K562 treated with DMSO at 1 percent for 4 hours (cell line): Measurements from ENCODE around the gene C11orf87. TPM values are rescaled to one million over a fixed set of nuclear protein-coding genes. Genes with fewer than 3 reads are reported as not detected.

Experiments
- total RNA-seq: library from RNA; unstranded; fragments of 300-600 nt; gene quantifications from 2 replicates; pipeline ENCODE4 v1.2.3, GENCODE V29; 2022; ENCODE audit not compliant: insufficient read depth

Gene C11orf87
- total RNA-seq = not detected in 2 replicates

GRCh38 chr11:109421981-109422869, at the start of gene C11orf87:
TSS of gene C11orf87 (plus strand) at chr11:109422190. CDS start at chr11:109423634, 1,444 bp downstream.

